ENCODE results near the gene TNIP1. TPM values are rescaled to one million over a fixed set of nuclear protein-coding genes. Genes with fewer than 3 reads are reported as not detected.

The TNIP1 gene
- polyA plus RNA-seq, 1 of the 3 experiments (the other 2 are of a cell fraction) = 46.2 TPM

- no peaks in the 10 kb centered on the region for H4K20me1 ChIP-seq (ENCODE audit: insufficient read depth)
- H3K27me3 ChIP-seq (ENCODE audit: insufficient read depth) = no peaks in the 10 kb centered on the region
- ChIA-PET CTCF (interaction anchor here (0.5 to 16.3 kb wide), 64 partner anchors 8 to 656 kb away, joined by 3 to 441 read pairs (median 7); partner anchors contain the start of genes ANXA6, CCDC69, GPX3 and TNIP1), POLR2A (interaction anchor here (1.0 to 1.7 kb wide), 3 partner anchors 11 to 63 kb away, joined by 3 to 6 read pairs (median 5); partner anchors contain the start of gene TNIP1)
- 8% methylated on average over 7 of the region's 7 CpGs for WGBS (ENCODE audit: low lambda C conversion rate)
- H3K79me2 ChIP-seq (ENCODE audit: insufficient read depth) = no peaks in the 10 kb centered on the region
- H3K9me3 ChIP-seq = no peaks in the 10 kb centered on the region
- no peak overlapping the region for H3K27ac ChIP-seq (ENCODE audit: low read depth in 2 of 2, low read length in 1 of 2)
- no peaks in the 10 kb centered on the region for H3K9me2 ChIP-seq
- no peaks in the 10 kb centered on the region for H3K4me1 ChIP-seq (ENCODE audit: control insufficient read depth in 1 of 2, insufficient read depth in 2 of 2, low read depth in 1 of 2, low read length in 1 of 2)
- peaks cover 7% of the 10 kb centered on the region for H3F3A ChIP-seq (replicated peaks; ENCODE audit: insufficient read depth)
- H3K4me3 ChIP-seq (ENCODE audit: low read depth in 2 of 2, low read length in 1 of 2) = no peak overlapping the region
- no peak overlapping the region for H3K4me2 ChIP-seq
- DNase-seq = peak; percentile 83
- H3K36me3 ChIP-seq (replicated peaks in 1 of 2; ENCODE audit: control insufficient read depth in 1 of 2, insufficient read depth in 2 of 2, low read length in 1 of 2) = peaks cover 17 to 23% of the 10 kb centered on the region in 2 experiments
- H2AFZ ChIP-seq (ENCODE audit: low read depth) = no peak overlapping the region
- no peak overlapping the region for H3K9ac ChIP-seq
- no peak for TF ChIP-seq GABPA (IDR thresholded peaks at IDR 0.05; ENCODE audit: low read depth)
- no peak for TF ChIP-seq EP300 (IDR thresholded peaks at IDR 0.05; ENCODE audit: borderline replicate concordance in 1 of 2, low read depth in 1 of 2, low read length in 1 of 2)
- no peak for TF ChIP-seq RXRA (IDR thresholded peaks at IDR 0.05; ENCODE audit: borderline replicate concordance, low read depth)
- no peak for TF ChIP-seq TEAD4 (IDR thresholded peaks at IDR 0.05; ENCODE audit: borderline replicate concordance, insufficient read depth)
- no peak for TF ChIP-seq NRF1 (IDR thresholded peaks at IDR 0.05; ENCODE audit: low read depth, low read length)
- TF ChIP-seq USF1 (IDR thresholded peaks at IDR 0.05; ENCODE audit: borderline replicate concordance, low read depth) = no peak
- TF ChIP-seq SMC3 (IDR thresholded peaks at IDR 0.05; ENCODE audit: low read depth, low read length) = peak; percentile 97
- no peak for TF ChIP-seq REST (IDR thresholded peaks at IDR 0.05; ENCODE audit: low read depth, low read length)
- TF ChIP-seq RAD21 (IDR thresholded peaks at IDR 0.05; ENCODE audit: low read length) = peak; percentile 92
- TF ChIP-seq RFX5 (IDR thresholded peaks at IDR 0.05; ENCODE audit: low read length) = no peak
- no peak for TF ChIP-seq MAX (IDR thresholded peaks at IDR 0.05; ENCODE audit: low read depth)
- no peak for TF ChIP-seq NFIC (IDR thresholded peaks at IDR 0.05; ENCODE audit: borderline replicate concordance)
- no peak for TF ChIP-seq IRF3 (IDR thresholded peaks at IDR 0.05; ENCODE audit: low read depth, low read length)
- TF ChIP-seq CHD2 (IDR thresholded peaks at IDR 0.05; ENCODE audit: low read length, partially characterized antibody) = peak; percentile 12
- TF ChIP-seq YY1 (IDR thresholded peaks at IDR 0.05; ENCODE audit: low read depth) = no peak
- no peak for TF ChIP-seq POLR2AphosphoS5 (IDR thresholded peaks at IDR 0.05; ENCODE audit: low read depth, low read length)
- TF ChIP-seq ZBTB33 (IDR thresholded peaks at IDR 0.05; ENCODE audit: borderline replicate concordance, low read depth) = no peak
- no peak for TF ChIP-seq USF2 (IDR thresholded peaks at IDR 0.05; ENCODE audit: borderline replicate concordance, low read depth, low read length)
- no peak for TF ChIP-seq GATA2 (CRISPR knock-in tag; IDR thresholded peaks at IDR 0.05)
- no peak for TF ChIP-seq ELF1 (IDR thresholded peaks at IDR 0.05)
- TF ChIP-seq PBX3 (IDR thresholded peaks at IDR 0.05) = no peak
These were observed 34.6 kb upstream of the TNIP1 start for GRCh38 chr5:151115272-151115905.

Measured in SK-N-SH (cell line).